ENCODE measurements around the gene TRIM28.

The TRIM28 gene

DNA sequence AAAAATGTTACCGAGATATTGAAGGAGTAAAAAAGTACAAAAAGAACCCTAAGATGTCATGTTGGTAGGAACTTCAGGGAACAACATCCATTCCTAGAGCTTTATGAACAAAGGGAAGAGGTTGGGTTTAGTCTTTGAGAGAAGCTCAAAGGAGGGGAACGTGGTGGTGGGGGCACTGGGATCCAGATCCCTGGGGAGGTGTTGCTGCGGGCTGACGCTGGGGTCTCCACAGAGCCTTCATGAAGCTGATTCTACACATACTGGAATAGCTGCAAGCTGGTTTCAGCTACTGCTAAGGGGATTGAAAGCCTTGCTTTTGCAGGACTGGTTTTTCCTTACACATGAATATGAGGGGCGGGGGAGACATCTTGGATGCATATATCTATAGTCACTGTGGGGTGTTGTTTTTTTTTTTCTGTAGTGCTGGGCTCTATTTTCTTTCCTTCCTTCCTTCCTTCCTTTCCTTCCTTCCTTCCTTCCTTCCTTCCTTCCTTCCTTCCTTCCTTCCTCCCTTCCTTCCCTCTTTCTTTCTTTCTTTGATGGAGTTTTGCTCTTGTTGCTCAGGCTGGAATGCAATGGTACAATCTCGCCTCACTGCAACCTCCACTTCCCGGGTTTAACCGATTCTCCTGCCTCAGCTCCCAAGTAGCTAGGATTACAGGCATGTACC, 35.7 kb downstream of the TRIM28 start:
- no peak for DNase-seq (ENCODE audit: low read depth)

DNA sequence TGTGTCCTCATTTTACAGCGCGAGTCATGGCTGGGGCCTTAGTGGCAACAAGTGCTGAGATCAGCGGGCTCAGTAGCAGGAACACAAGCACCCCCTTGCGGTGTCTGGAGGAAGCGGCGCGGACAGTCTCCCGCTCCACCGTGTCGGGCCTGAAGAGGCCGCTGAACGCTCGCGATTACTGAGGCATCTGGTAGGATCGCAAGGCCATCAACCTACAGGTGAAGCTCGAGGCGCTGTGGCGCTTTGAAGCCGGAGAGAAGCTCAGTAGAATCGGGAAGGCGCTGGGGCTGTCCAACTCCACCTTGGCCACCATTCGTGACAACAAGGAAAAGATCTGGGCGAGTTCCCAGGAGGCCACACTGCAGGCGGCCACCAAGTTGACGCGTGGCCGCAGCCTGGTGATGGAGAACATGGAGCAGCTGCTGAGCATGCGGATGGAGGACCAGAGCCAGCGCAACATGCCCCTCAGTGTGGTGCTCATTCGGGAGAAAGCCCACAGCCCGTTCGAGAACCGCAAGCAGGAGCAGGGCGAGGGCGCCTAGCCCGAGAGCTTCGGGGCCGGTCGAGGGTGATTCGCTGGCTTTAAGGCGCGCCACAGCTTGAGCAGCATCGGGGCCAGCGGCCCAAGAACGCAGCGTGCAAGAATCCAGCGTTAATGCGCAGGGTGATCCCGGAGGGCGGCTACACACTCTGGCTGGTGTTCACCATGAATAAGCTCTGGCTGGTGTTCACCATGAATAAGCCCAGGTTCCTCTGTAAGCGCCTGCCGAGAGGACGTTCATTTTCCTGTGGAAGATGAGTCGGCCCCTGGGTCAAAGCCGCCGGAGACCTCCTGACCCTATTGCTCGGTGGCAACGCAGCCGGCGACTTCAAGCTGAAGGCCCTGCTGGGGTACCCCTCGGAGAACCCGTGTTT, 37.6 kb downstream of the TRIM28 start:
- DNase-seq (ENCODE audit: low read depth): peak; percentile 49

DNA sequence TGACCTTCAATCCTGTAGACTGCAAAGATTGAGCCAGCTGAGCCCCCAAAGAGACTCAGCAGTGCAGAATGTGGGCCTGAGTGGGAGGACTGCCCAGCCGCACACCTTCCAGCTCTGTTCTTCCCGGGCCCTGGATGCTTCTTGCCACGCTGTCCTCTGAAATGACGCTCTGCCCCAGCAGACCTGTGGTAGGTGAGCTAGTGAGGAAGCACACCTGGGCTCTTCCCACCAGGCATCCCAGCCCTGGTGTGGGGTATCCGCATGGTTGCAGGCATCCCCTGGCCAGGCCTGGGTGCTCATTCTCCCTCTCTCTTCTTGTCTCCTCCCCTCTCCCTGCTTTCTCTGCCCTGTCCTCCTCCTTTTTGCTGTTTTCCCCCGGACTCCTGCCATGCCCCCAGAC, 39.1 kb downstream of the TRIM28 start:
- DNase-seq (ENCODE audit: low read depth): no peak

DNA sequence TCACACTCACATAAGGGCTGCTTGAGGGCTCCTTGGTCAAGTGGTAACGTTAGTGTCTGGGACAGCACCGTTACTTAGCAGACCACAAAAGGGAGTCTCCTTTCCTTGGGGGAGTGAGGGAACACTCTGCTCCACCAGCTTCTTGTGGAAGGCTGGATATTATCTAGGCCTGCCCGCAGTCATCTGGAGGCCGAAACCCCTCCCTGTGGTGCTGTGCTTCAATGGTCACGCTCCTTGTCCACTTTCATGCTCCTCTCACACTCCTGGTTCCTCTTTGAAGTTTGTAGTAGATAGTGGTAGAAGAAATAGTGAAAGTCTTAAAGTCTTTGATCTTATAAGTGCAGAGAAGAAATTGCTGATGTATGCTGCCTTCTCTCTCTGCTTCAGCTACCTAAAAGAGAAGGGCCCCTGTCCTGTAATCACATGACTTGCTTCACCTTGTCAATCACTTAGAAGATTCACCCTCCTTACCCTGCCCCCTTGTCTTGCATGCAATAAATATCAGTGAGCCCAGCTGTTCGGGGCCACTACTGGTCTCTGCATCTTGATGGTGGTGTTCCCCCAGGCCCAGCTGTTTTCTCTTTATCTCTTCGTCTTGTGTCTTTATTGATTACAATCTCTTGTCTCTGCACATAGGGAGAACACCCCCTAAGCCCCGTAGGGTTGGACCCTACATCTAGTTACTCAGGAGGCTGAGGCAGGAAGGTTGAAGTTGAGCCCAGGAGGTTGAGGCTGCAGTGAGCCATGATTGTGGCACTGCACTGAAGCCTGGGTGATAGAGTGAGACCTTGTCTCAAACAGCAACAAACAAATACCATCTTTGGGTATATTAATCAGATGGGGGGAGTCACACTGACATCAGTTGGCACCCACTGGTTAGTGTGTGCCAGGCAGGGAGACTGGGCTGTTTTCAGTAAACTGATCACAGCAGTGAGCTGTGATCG, 40.9 kb downstream of the TRIM28 start:
- no peak for DNase-seq (ENCODE audit: low read depth)

DNA sequence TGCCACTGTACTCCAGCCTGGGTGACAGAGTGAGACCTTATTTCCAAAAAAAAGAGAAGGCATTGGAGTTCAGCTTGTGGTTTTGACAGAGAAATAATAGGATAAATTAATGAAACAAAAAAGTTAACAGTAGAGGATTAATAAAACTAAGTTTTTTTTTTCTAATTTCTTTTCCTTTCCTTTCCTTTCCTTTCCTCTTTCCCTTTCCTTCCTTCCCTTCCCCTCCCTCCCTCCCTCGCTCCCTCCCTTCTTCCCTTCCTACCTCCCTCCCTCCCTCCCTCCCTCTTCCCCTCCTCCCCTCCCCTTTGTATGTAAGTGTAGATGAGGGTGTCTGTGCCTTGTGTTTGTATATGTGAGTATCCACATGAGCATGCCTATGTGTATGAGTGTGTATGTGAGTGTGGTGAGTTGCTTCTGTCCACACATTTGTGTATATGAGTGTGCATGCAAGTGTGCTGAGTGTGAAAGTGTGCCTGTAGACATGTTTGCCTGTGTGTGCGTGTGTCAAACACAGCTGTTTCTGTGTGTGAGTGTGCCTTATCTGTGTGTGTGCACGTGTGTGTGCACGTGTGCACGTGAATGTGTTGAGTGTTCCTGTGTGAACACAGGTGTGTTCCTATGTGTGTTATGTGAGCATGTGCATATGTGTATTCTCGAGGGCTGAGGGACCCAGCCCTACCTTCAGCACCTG, 41.7 kb downstream of the TRIM28 start:
- DNase-seq (ENCODE audit: low read depth): no peak

DNA sequence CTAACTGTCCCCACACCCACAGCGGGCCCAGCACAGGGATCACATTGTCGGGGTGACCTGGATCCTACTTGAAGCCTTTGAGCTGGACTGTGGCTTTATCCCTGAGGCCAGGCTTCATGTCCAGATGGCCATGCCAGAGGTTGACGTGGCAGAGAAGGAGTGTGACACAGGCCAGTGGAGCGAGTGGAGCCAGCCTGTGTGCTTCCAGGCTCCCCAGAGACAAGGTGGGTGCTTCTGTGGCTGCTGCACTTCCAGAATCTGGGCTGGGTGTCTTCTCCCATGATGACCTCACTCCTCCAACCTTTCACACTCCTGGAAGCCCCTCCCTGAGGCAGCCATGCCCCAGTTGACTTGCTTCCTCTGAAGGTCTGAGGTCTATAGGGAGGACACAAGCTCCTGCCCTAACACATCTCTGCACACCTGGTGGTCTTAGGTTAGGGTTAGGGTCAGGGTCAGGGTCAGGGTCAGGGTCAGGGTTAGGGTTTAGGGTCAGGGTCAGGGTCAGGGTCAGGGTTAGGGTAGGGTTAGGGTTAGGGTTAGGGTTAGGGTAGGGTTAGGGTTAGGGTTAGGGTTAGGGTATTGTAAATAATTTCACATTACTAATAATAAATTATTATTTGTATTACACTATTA, 42.4 kb downstream of the TRIM28 start:
- no peak for DNase-seq (ENCODE audit: low read depth)
